ENCODE data around the gene TRIP11.

The TRIP11 gene

DNA sequence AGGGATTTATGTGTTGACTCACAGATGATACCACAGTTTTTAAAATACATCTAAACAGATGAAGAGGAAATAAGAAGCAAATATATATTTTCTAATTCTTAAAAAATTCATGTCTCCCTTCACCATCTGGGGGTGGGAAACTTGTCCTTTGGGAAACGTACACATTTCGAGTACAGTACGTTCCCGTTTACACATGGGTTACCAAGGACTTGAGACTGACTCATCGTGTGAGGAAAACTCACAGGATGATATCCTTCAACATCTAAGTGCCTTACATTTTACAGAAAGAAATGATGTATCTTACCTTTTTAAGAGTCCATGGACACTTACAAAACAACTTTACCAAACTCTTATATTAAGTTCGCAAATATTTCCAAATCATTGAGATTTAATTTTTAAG lies 76.4 kb downstream of the TRIP11 start:
- H3K27ac ChIP-seq: no peak overlapping the region
- TF ChIP-seq, protein P1, sequence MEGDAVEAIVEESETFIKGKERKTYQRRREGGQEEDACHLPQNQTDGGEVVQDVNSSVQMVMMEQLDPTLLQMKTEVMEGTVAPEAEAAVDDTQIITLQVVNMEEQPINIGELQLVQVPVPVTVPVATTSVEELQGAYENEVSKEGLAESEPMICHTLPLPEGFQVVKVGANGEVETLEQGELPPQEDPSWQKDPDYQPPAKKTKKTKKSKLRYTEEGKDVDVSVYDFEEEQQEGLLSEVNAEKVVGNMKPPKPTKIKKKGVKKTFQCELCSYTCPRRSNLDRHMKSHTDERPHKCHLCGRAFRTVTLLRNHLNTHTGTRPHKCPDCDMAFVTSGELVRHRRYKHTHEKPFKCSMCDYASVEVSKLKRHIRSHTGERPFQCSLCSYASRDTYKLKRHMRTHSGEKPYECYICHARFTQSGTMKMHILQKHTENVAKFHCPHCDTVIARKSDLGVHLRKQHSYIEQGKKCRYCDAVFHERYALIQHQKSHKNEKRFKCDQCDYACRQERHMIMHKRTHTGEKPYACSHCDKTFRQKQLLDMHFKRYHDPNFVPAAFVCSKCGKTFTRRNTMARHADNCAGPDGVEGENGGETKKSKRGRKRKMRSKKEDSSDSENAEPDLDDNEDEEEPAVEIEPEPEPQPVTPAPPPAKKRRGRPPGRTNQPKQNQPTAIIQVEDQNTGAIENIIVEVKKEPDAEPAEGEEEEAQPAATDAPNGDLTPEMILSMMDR (conservative IDR thresholded peaks at IDR 0.05; ENCODE audit: low read depth): no peak
- DNase-seq (ENCODE audit: low spot score): no peak
- CTCF ChIA-PET: no interaction called here
- POLR2A ChIA-PET (ENCODE audit: low non-redundant PET): no interaction called here

DNA sequence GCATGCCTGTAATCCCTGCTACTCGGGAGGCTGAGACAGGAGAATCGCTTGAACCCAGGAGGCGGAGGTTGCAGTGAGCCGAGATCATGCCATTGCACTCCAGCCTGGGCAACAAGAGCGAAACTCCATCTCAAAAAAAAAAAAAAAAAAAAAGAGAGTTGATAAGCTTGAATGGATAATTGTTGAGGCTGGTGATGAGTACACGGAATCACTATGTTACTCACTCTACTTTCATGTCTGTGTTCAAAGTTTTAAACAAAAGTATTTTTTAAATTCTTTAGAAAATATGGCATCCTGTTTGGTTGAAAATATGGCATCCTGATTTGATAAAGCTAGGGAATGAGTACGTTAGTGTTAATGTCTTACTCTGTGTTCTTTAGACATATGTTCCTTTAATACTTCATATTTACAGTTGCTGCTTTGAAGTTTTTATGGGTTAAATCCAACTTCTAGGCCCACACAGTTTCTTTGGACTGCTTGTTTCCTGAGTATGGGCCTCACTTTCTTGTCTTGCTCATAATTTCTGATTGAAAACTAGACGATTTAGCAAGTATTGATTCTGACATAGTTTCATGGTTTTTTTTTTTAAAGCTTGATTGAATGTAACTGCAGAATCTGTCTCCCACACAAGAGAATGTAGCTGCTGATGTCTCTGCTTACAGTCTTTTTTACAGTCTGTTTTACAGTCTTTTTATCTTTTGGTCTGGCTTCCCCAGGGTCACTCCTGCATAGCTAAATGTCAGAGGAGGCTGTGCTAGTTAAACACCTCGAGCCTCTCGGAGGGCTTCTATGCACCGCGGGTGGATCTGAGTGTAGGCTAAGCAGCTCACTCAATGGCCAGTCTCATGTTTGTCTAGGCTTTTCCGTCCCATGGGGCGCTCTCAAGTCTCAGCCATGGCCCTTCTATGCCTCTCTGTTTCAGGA lies 78.3 kb downstream of the TRIP11 start:
- ChIA-PET CTCF (no interaction called here), POLR2A (ENCODE audit: low non-redundant PET) (no interaction called here)
- no peak for DNase-seq (ENCODE audit: low spot score)
- TF ChIP-seq, protein P1 (conservative IDR thresholded peaks at IDR 0.05; ENCODE audit: low read depth): no peak
- no peak overlapping the region for H3K27ac ChIP-seq

DNA sequence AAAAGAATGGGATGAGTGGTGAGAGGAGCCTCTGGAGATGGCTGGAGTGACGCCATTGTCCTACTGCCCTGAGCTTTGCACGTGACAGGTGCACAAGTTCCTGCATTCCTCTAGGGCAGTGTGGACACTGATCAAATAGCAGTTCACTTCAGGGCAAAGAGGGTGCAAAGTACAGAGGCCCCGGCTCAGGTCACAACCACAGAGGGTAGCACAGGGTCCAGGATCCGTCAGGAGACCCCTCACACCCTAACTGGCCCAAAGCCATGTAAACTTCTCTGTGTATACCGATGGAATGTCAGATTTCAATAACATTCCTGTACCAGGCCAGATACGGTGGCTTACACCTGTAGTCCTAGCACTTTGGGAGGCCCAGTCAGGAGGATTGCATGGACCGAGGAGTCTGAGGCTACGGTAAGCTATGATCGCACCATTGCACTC lies 82.0 kb downstream of the TRIP11 start:
- POLR2A ChIA-PET (ENCODE audit: low non-redundant PET): no interaction called here

DNA sequence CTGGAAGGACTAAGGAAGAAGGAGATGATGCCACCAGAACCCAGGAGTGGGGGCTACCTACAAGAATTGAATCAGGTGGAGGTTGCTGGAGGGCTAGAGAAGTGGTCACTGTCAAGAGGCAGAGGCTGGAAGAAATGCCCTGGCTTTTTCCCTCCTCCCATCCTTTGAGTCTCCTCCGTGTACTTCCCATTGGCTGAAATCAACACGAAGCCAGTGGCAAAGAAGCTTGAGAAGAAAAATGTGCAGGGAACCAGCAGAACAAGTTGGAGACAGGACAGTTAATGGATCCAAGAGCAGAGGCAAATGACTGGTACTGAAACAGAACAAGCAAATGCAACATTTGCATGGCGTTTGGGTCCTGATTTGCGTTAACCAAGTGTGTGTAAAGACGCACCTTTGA lies 83.2 kb downstream of the TRIP11 start:
- TF ChIP-seq, protein P1 (conservative IDR thresholded peaks at IDR 0.05; ENCODE audit: low read depth): no peak
- POLR2A ChIA-PET (ENCODE audit: low non-redundant PET): no interaction called here
- no peak overlapping the region for H3K27ac ChIP-seq
- CTCF ChIA-PET: interaction anchor here (0.5 kb wide), 1 partner anchor 11 kb away, joined by 3 read pairs; no protein-coding TSS in a partner anchor
- no peak for DNase-seq (ENCODE audit: low spot score)

More for the DNA sequence above, 82.0 kb downstream of the TRIP11 start:
- TF ChIP-seq, protein P1 (conservative IDR thresholded peaks at IDR 0.05; ENCODE audit: low read depth): no peak
- CTCF ChIA-PET: interaction anchor here (0.5 kb wide), 1 partner anchor 418 kb away, joined by 3 read pairs; no protein-coding TSS in a partner anchor
- DNase-seq (ENCODE audit: low spot score): no peak
- no peak overlapping the region for H3K27ac ChIP-seq

DNA sequence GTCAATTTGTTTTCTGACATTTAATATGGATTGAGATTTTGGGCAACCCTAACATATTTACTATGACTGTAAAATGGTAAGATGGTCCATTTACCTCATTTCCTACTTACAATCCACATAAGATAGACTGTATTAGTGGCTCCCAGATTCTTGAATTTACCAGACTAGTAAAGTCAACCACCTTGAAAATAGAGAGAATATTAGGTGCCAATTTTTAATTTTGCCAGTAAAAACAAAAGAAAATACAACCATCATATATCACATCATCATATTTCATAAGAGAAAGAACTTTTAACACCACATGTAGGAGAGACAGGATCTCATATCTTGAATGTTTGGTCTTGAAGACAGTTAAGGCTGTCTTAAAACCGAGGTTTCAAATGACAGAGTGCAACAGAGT lies 84.7 kb downstream of the TRIP11 start:
- DNase-seq (ENCODE audit: low spot score): no peak
- H3K27ac ChIP-seq: no peak overlapping the region
- ChIA-PET CTCF (no interaction called here), POLR2A (ENCODE audit: low non-redundant PET) (no interaction called here)
- TF ChIP-seq, protein P1 (conservative IDR thresholded peaks at IDR 0.05; ENCODE audit: low read depth): no peak

DNA sequence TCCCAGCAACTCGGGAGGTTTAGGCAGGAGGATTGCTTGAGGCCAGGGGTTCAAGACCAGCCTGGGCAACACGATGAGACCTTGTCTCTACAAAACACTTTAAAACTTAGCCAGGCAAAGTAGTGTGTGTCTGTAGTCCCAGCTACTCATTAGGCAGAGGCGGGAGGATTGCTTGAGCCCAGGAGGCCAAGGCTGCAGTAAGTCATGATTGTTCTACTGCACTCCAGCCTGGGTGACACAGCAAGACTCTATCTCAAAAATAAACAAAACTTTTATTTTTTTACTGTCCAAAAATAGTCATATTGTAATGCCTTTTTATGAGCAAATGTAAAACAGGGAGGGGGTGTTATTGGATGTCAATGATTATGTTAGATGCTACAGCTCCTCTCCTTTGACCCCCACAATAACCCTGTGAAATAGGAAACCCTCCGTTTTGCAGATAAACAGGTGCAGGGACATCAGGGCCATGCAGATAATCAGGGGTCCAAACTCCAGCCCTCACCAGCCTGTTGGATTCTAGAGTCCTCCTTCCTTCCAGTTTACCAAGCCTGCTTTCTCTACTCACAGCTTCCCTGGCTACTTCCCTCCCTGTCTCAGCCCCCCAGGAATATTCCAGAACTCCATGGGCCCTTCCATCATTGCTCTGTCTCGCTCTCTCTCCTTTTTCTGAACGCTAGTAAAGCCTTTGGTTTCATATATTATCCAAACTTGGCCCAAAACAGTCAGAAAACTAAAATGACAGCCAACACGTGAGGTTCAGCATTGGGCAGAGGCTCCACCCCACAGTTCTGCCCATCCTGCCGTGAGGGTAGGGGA lies 86.5 kb downstream of the TRIP11 start:
- ChIA-PET CTCF (no interaction called here), POLR2A (ENCODE audit: low non-redundant PET) (no interaction called here)
- H3K27ac ChIP-seq: no peak overlapping the region
- TF ChIP-seq, protein P1 (conservative IDR thresholded peaks at IDR 0.05; ENCODE audit: low read depth): no peak
- DNase-seq (ENCODE audit: low spot score): no peak

Data from RWPE1 (cell line).